ENCODE measurements around the gene DTD1.

DTD1 gene

DNA sequence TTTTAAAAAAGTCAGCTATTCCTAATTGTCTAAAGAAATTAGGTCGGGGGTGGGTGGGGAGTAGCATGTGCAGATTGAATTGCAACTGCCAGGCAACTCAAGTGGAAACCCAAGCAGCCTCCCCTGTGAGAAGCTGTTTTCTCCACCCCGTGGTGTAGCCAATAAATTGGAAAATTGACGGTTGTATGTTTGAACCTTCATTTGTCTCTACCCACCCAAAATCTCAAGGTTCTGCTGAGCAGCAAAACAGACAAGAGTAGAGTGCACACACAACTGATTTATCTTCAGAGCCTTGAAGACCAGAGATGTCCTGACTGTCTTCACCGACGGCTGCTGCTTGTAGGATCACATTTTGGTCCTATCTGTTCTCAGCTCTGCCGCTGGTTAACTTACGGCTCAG is 88.5 kb downstream of the DTD1 start:
- no peaks in the 10 kb centered on the region for H3K9me2 ChIP-seq (replicated peaks; ENCODE audit: control insufficient read depth, low read length)
- no peak for TF ChIP-seq CTCF (IDR thresholded peaks at IDR 0.05; ENCODE audit: low read depth, low read length, poor library complexity, severe bottlenecking)
- H3K27me3 ChIP-seq (ENCODE audit: control insufficient read depth, low read length): no peaks in the 10 kb centered on the region
- no peaks in the 10 kb centered on the region for H3F3A ChIP-seq (ENCODE audit: control insufficient read depth, insufficient read depth)
- H3K4me2 ChIP-seq (ENCODE audit: low read length): no peak overlapping the region
- H3K9me3 ChIP-seq (ENCODE audit: control insufficient read depth, insufficient read depth, low read length): no peaks in the 10 kb centered on the region
- H3K27ac ChIP-seq (ENCODE audit: low read depth, low read length): no peak overlapping the region
- no peaks in the 10 kb centered on the region for H3K79me2 ChIP-seq (ENCODE audit: control insufficient read depth, low read length)
- H4K20me1 ChIP-seq (ENCODE audit: control insufficient read depth, insufficient read depth, low read depth, low read length): no peaks in the 10 kb centered on the region
- peaks cover 9% of the 10 kb centered on the region for H3K4me1 ChIP-seq (ENCODE audit: control insufficient read depth, low read length)
- H3K36me3 ChIP-seq (ENCODE audit: control insufficient read depth, low read length): no peaks in the 10 kb centered on the region
- no peak overlapping the region for H3K4me3 ChIP-seq (ENCODE audit: low read length)

DNA sequence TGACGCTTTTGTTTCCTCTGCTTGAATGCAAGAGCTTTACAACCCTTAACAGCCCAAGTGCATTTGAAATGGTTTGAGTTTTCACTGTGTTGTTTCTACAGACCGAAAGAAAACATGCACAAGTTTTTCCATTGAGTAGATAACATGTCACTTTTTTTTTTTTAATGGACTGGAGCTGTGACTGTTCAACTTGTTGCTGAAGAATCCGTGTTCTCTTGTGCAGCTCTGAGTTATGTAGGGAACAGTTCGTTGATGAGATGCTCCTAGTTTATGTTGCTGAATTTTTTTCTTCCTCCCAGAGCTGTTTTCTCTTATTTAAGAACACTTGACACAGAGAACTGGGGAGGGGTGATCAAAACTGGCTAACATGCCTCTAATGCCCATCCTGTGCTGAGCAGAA is 89.3 kb downstream of the DTD1 start:
- Histone ChIP-seq H3K79me2 (ENCODE audit: control insufficient read depth, low read length) (no peaks in the 10 kb centered on the region), H3K4me1 (ENCODE audit: control insufficient read depth, low read length) (peaks cover 9% of the 10 kb centered on the region), H3K27me3 (ENCODE audit: control insufficient read depth, low read length) (no peaks in the 10 kb centered on the region), H3K27ac (ENCODE audit: low read depth, low read length) (no peak overlapping the region), H3F3A (ENCODE audit: control insufficient read depth, insufficient read depth) (no peaks in the 10 kb centered on the region), H3K9me2 (replicated peaks; ENCODE audit: control insufficient read depth, low read length) (no peaks in the 10 kb centered on the region), H3K9me3 (ENCODE audit: control insufficient read depth, insufficient read depth, low read length) (no peaks in the 10 kb centered on the region), H4K20me1 (ENCODE audit: control insufficient read depth, insufficient read depth, low read depth, low read length) (no peaks in the 10 kb centered on the region), H3K4me2 (ENCODE audit: low read length) (no peak overlapping the region), H3K4me3 (ENCODE audit: low read length) (no peak overlapping the region), H3K36me3 (ENCODE audit: control insufficient read depth, low read length) (no peaks in the 10 kb centered on the region)
- no peak for TF ChIP-seq EZH2phosphoT487 (IDR thresholded peaks at IDR 0.05; ENCODE audit: borderline replicate concordance, low read length)
- no peak for TF ChIP-seq CTCF (IDR thresholded peaks at IDR 0.05; ENCODE audit: low read depth, low read length, poor library complexity, severe bottlenecking)

GRCh38 chr20:18678549-18679419 is 90.9 kb downstream of the DTD1 start:
- H4K20me1 ChIP-seq (ENCODE audit: control insufficient read depth, insufficient read depth, low read depth, low read length): no peaks in the 10 kb centered on the region
- no peaks in the 10 kb centered on the region for H3K27me3 ChIP-seq (ENCODE audit: control insufficient read depth, low read length)
- TF ChIP-seq EZH2phosphoT487 (IDR thresholded peaks at IDR 0.05; ENCODE audit: borderline replicate concordance, low read length) (no peak), CTCF (IDR thresholded peaks at IDR 0.05; ENCODE audit: low read depth, low read length, poor library complexity, severe bottlenecking) (no peak)
- H3F3A ChIP-seq (ENCODE audit: control insufficient read depth, insufficient read depth): no peaks in the 10 kb centered on the region
- no peaks in the 10 kb centered on the region for H3K9me3 ChIP-seq (ENCODE audit: control insufficient read depth, insufficient read depth, low read length)
- H3K36me3 ChIP-seq (ENCODE audit: control insufficient read depth, low read length): no peaks in the 10 kb centered on the region
- H3K9me2 ChIP-seq (replicated peaks; ENCODE audit: control insufficient read depth, low read length): no peaks in the 10 kb centered on the region
- no peak overlapping the region for H3K4me3 ChIP-seq (ENCODE audit: low read length)
- peaks cover 9% of the 10 kb centered on the region for H3K4me1 ChIP-seq (ENCODE audit: control insufficient read depth, low read length)
- H3K27ac ChIP-seq (ENCODE audit: low read depth, low read length): no peak overlapping the region
- H3K79me2 ChIP-seq (ENCODE audit: control insufficient read depth, low read length): no peaks in the 10 kb centered on the region
- no peak overlapping the region for H3K4me2 ChIP-seq (ENCODE audit: low read length)

Measured in DOHH2 (cell line).